ENCODE results near the gene NLRC3.
"Not testable (repeated sequence)": the region's sequence is repeated elsewhere in the genome, so short reads cannot be mapped to it uniquely, and the experiment has no call there.

NLRC3 gene

GRCh38 chr16:3513892-3514583, 63.2 kb downstream of the NLRC3 start:
- DNase-seq (ENCODE audit: low read depth), result no peak

GRCh38 chr16:3511286-3512180, 65.7 kb downstream of the NLRC3 start:
- no peak for DNase-seq (ENCODE audit: low read depth)

- DNase-seq (ENCODE audit: low read depth), result no peak
These were observed 66.8 kb downstream of the NLRC3 start for GRCh38 chr16:3510416-3510815.

GRCh38 chr16:3509470-3509928, 67.7 kb downstream of the NLRC3 start:
- no peak for DNase-seq (ENCODE audit: low read depth)

GRCh38 chr16:3508736-3509135, 68.5 kb downstream of the NLRC3 start:
- DNase-seq (ENCODE audit: low read depth), result no peak

GRCh38 chr16:3503523-3503922, 73.7 kb downstream of the NLRC3 start:
- DNase-seq (ENCODE audit: low read depth), result no peak

- DNase-seq (ENCODE audit: low read depth), result no peak
These were observed 75.3 kb downstream of the NLRC3 start for GRCh38 chr16:3501783-3502400.

- not testable (repeated sequence) for DNase-seq (ENCODE audit: low read depth)
These were observed 75.8 kb downstream of the NLRC3 start for GRCh38 chr16:3501412-3501761.

- DNase-seq (ENCODE audit: low read depth), result no peak
These were observed 78.2 kb downstream of the NLRC3 start for GRCh38 chr16:3498988-3499387.

- no peak for DNase-seq (ENCODE audit: low read depth)
These were observed 79.4 kb downstream of the NLRC3 start for GRCh38 chr16:3497771-3498170.

- DNase-seq (ENCODE audit: low read depth), result no peak
These were observed 80.8 kb downstream of the NLRC3 start for GRCh38 chr16:3496386-3496785.

- DNase-seq (ENCODE audit: low read depth), result no peak
These were observed 82.0 kb downstream of the NLRC3 start, which contains the start of gene C16orf90 for GRCh38 chr16:3495176-3495575. Gene C16orf90, minus strand, starts transcription at chr16:3495489. Its CDS starts 68 bp downstream, at chr16:3495421.

GRCh38 chr16:3494386-3494973, 82.7 kb downstream of the NLRC3 start:
- no peak for DNase-seq (ENCODE audit: low read depth)

- DNase-seq (ENCODE audit: low read depth), result no peak
These were observed 84.8 kb downstream of the NLRC3 start for GRCh38 chr16:3492356-3492755.

- DNase-seq (ENCODE audit: low read depth), result no peak
These were observed 86.1 kb downstream of the NLRC3 start for GRCh38 chr16:3490911-3491629.
